Liver (tissue), 9 donors: ENCODE results near the gene NUBPL. TPM values are rescaled to one million over a fixed set of nuclear protein-coding genes. Genes with fewer than 3 reads are reported as not detected.

ENCODE experiments used
- DNase-seq: peaks from one replicate; pipeline ENCODE4 v3.0.0-alpha.2; 2017; ENCODE audit warnings: low spot score
- H3K27ac ChIP-seq, 2 donors: one replicate each; pipeline ENCODE4 v1.7.0; 2013; ENCODE audit warnings: inconsistent platforms in 2 of 2, low read length in 2 of 2, control low read depth in 1 of 2, low read depth in 1 of 2, mild to moderate bottlenecking in 1 of 2
- H3K27me3 ChIP-seq, 4 donors: one replicate each; pipeline versions ENCODE4 v1.6.1 to v1.7.0; 2013; ENCODE audit warnings: low read length in 3 of 4, inconsistent platforms in 1 of 4, mild to moderate bottlenecking in 1 of 4, moderate library complexity in 1 of 4; ENCODE audit not compliant: control insufficient read depth in 4 of 4, insufficient read depth in 4 of 4
- H3K36me3 ChIP-seq, 4 donors: one replicate each; pipeline versions ENCODE4 v1.6.1 to v1.7.0; 2013; ENCODE audit warnings: low read length in 3 of 4, mild to moderate bottlenecking in 3 of 4, low read depth in 1 of 4, moderate library complexity in 1 of 4; ENCODE audit not compliant: control insufficient read depth in 4 of 4, insufficient read depth in 3 of 4
- H3K4me1 ChIP-seq, 4 donors: one replicate each; pipeline versions ENCODE4 v1.6.1 to v1.7.0; 2013; ENCODE audit warnings: low read length in 3 of 4, mild to moderate bottlenecking in 3 of 4, moderate library complexity in 1 of 4; ENCODE audit not compliant: control insufficient read depth in 4 of 4, insufficient read depth in 4 of 4
- H3K4me3 ChIP-seq, 3 donors: one replicate each; pipeline versions ENCODE4 v1.6.1 to v1.7.0; 2013; ENCODE audit warnings: low read length in 3 of 3, control low read depth in 1 of 3, low read depth in 1 of 3, mild to moderate bottlenecking in 1 of 3
- H3K9ac ChIP-seq, 2 donors: one replicate each; pipeline ENCODE4 v1.7.0; 2013; ENCODE audit warnings: low read length in 2 of 2, mild to moderate bottlenecking in 2 of 2, moderate library complexity in 2 of 2, control low read depth in 1 of 2, low read depth in 1 of 2
- H3K9me3 ChIP-seq, 4 donors: one replicate each; pipeline versions ENCODE4 v1.6.1 to v1.7.0; 2013; ENCODE audit warnings: low read length in 3 of 4; ENCODE audit not compliant: control insufficient read depth in 4 of 4
- FOXA1 ChIP-seq: IDR thresholded peaks from 2 replicates; pipeline ENCODE4 v1.6.1; 2016; ENCODE audit warnings: antibody characterized with exemption
- FOXA2 ChIP-seq: IDR thresholded peaks from 2 replicates; pipeline ENCODE4 v1.6.1; 2016; ENCODE audit warnings: antibody characterized with exemption
- GABPA ChIP-seq, 2 donors: IDR thresholded peaks in 1 of 2; conservative IDR thresholded peaks in 1 of 2; 2 replicates each; pipeline ENCODE4 v1.6.1; 2016; ENCODE audit warnings: antibody characterized with exemption in 2 of 2, mild to moderate bottlenecking in 1 of 2, moderate library complexity in 1 of 2
- HNF4A ChIP-seq, 2 donors: conservative IDR thresholded peaks; 2 replicates each; pipeline ENCODE4 v1.6.1; 2016; ENCODE audit warnings: antibody characterized with exemption in 2 of 2, mild to moderate bottlenecking in 2 of 2
- HNF4G ChIP-seq: IDR thresholded peaks from 2 replicates; pipeline ENCODE4 v1.6.1; 2016; ENCODE audit warnings: antibody characterized with exemption
- JUND ChIP-seq, 2 donors: IDR thresholded peaks; 2 replicates each; pipeline ENCODE4 v1.6.1; 2016; ENCODE audit warnings: antibody characterized with exemption in 2 of 2
- NR2F2 ChIP-seq: IDR thresholded peaks from 2 replicates; pipeline ENCODE4 v1.6.1; 2016; ENCODE audit warnings: antibody characterized with exemption
- RXRA ChIP-seq, 2 donors: IDR thresholded peaks; 2 replicates each; pipeline ENCODE4 v1.6.1; 2017 to 2018; ENCODE audit warnings: antibody characterized with exemption in 2 of 2, mild to moderate bottlenecking in 1 of 2
- SP1 ChIP-seq: IDR thresholded peaks from 2 replicates; pipeline ENCODE4 v1.6.1; 2018; ENCODE audit warnings: antibody characterized with exemption, mild to moderate bottlenecking
- TAF1 ChIP-seq: conservative IDR thresholded peaks from 2 replicates; pipeline ENCODE4 v1.6.1; 2016; ENCODE audit warnings: antibody characterized with exemption, mild to moderate bottlenecking
- YY1 ChIP-seq: IDR thresholded peaks from 2 replicates; pipeline ENCODE4 v1.6.1; 2016; ENCODE audit warnings: antibody characterized with exemption, mild to moderate bottlenecking
- WGBS: extraction: QIAGEN DNeasy Blood & Tissue Kit; methylation state at CpG from one replicate; pipeline ENCODE4 v1.1.7; 2013; 5-methylcytosine and 5-hydroxymethylcytosine counted together
- polyA plus RNA-seq, 2 donors: library from polyadenylated mRNA; stranded (reverse) in 1 of 2; unstranded in 1 of 2; fragments of 200-250 nt in 1 of 2; fragments of >200 nt in 1 of 2; fragmentation: Nextera tagmentation in 1 of 2; extraction: Ambion mirVana in 1 of 2; gene quantifications; one replicate each; pipeline versions ENCODE4 v1.2.1 to v1.2.3, GENCODE V29; 2013 to 2015
- total RNA-seq, 2 donors: library from RNA; depleted of rRNA; stranded (reverse); fragments of >200 nt; gene quantifications; one replicate each; pipeline ENCODE4 v1.2.3, GENCODE V29; 2014
- TF ChIP-seq, protein P1 (sequence below): IDR thresholded peaks from 2 replicates; pipeline ENCODE4 v1.6.1; 2016; ENCODE audit warnings: antibody characterized with exemption, mild to moderate bottlenecking
- TF ChIP-seq, protein P2 (sequence below): IDR thresholded peaks from 2 replicates; pipeline ENCODE4 v1.6.1; 2016; ENCODE audit warnings: antibody characterized with exemption
- TF ChIP-seq, protein P3 (sequence below): IDR thresholded peaks from 2 replicates; pipeline ENCODE4 v1.6.1; 2016; ENCODE audit warnings: antibody characterized with exemption
- TF ChIP-seq, protein P4 (sequence below): IDR thresholded peaks from 2 replicates; pipeline ENCODE4 v1.6.1; 2016; ENCODE audit warnings: antibody characterized with exemption
- donor health status: healthy.
- donor health status: healthy.
- donor health status: healthy.
- donor health status: healthy.
- donor health status: healthy.

NUBPL gene
- total and polyA plus RNA-seq, 4 donors = 4.2 to 9.3 (median 6.7) TPM

DNA sequence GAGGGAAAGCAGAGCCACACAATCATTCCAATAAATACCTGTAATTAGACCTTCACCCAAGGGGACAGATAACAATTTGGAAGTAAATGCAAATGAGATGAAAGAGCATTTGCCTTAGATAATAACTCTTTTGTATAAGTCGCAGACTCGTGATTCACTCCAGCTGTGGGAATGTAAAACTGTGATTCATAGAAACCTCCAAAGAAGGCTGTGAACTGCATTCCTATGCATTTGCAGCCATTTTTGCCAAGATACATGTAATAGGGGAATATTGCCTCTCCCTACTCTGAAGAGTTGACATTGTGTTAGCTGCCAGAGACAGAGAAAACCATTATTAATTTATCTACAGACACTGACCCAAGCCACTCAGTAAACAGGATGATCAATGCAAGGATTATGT lies 334.0 kb downstream of the NUBPL start (continued):
- TF ChIP-seq, protein P1, sequence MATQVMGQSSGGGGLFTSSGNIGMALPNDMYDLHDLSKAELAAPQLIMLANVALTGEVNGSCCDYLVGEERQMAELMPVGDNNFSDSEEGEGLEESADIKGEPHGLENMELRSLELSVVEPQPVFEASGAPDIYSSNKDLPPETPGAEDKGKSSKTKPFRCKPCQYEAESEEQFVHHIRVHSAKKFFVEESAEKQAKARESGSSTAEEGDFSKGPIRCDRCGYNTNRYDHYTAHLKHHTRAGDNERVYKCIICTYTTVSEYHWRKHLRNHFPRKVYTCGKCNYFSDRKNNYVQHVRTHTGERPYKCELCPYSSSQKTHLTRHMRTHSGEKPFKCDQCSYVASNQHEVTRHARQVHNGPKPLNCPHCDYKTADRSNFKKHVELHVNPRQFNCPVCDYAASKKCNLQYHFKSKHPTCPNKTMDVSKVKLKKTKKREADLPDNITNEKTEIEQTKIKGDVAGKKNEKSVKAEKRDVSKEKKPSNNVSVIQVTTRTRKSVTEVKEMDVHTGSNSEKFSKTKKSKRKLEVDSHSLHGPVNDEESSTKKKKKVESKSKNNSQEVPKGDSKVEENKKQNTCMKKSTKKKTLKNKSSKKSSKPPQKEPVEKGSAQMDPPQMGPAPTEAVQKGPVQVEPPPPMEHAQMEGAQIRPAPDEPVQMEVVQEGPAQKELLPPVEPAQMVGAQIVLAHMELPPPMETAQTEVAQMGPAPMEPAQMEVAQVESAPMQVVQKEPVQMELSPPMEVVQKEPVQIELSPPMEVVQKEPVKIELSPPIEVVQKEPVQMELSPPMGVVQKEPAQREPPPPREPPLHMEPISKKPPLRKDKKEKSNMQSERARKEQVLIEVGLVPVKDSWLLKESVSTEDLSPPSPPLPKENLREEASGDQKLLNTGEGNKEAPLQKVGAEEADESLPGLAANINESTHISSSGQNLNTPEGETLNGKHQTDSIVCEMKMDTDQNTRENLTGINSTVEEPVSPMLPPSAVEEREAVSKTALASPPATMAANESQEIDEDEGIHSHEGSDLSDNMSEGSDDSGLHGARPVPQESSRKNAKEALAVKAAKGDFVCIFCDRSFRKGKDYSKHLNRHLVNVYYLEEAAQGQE = no peak
- no peak for TF ChIP-seq GABPA (IDR thresholded peaks at IDR 0.05 in 1 of 2, conservative IDR thresholded peaks at IDR 0.05 in 1 of 2)

DNA sequence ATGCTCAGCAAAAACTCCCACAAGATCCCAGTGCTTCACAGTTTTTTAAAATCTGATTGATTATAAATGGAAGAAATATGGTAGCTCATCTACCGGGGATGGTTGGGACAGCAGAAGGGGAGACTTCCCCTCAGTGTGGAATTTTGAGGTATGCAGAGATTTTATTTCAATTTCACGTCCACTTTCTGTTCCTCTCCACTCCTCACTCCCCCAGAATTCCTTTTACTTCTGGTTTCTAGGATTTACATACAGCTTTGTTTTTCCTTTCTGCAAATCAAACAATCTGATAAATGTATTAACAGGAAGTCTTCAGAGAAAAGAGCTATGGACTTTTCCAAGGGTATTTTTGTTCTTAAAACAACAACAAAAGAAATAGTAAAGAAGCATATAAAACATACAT lies 334.4 kb downstream of the NUBPL start:
- Histone ChIP-seq H3K27me3 (no peaks in the 10 kb centered on the region), H3K4me1 (no peaks in the 10 kb centered on the region), H3K9me3 (no peaks in the 10 kb centered on the region), H3K4me3 (no peak overlapping the region), H3K36me3 (no peaks in the 10 kb centered on the region), H3K27ac (no peak overlapping the region), H3K9ac (no peak overlapping the region)
- TF ChIP-seq HNF4A (conservative IDR thresholded peaks at IDR 0.05) = no peak
- TF ChIP-seq RXRA (IDR thresholded peaks at IDR 0.05) = no peak
- TF ChIP-seq FOXA2 = no peak
- TF ChIP-seq YY1 = no peak
- TF ChIP-seq, protein P2, sequence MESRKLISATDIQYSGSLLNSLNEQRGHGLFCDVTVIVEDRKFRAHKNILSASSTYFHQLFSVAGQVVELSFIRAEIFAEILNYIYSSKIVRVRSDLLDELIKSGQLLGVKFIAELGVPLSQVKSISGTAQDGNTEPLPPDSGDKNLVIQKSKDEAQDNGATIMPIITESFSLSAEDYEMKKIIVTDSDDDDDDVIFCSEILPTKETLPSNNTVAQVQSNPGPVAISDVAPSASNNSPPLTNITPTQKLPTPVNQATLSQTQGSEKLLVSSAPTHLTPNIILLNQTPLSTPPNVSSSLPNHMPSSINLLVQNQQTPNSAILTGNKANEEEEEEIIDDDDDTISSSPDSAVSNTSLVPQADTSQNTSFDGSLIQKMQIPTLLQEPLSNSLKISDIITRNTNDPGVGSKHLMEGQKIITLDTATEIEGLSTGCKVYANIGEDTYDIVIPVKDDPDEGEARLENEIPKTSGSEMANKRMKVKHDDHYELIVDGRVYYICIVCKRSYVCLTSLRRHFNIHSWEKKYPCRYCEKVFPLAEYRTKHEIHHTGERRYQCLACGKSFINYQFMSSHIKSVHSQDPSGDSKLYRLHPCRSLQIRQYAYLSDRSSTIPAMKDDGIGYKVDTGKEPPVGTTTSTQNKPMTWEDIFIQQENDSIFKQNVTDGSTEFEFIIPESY = no peak
- no peak for TF ChIP-seq NR2F2
- TF ChIP-seq JUND (IDR thresholded peaks at IDR 0.05) = no peak
- TF ChIP-seq, protein P3, sequence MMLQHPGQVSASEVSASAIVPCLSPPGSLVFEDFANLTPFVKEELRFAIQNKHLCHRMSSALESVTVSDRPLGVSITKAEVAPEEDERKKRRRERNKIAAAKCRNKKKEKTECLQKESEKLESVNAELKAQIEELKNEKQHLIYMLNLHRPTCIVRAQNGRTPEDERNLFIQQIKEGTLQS = no peak
- TF ChIP-seq GABPA (IDR thresholded peaks at IDR 0.05 in 1 of 2, conservative IDR thresholded peaks at IDR 0.05 in 1 of 2) = no peak
- no peak for TF ChIP-seq TAF1
- TF ChIP-seq HNF4G = no peak
- TF ChIP-seq, protein P1 = no peak
- TF ChIP-seq, protein P4, sequence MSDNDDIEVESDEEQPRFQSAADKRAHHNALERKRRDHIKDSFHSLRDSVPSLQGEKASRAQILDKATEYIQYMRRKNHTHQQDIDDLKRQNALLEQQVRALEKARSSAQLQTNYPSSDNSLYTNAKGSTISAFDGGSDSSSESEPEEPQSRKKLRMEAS = no peak
- no peak for TF ChIP-seq FOXA1
- TF ChIP-seq SP1 = no peak
- no peak for DNase-seq
- whole genome bisulfite sequencing = 76% methylated on average over 2 of the region's 2 CpGs
